Epithelial cell of proximal tubule (primary cell): ENCODE results near the gene FCHO2. TPM values are rescaled to one million over a fixed set of nuclear protein-coding genes. Genes with fewer than 3 reads are reported as not detected.

Source experiments
- DNase-seq: peaks from one replicate; pipeline ENCODE4 v3.0.0-alpha.2; 2011; ENCODE audit warnings: low read depth
- H3K4me3 ChIP-seq: 2 replicates; pipeline ENCODE4 v1.5.1; 2011; ENCODE audit warnings: low read depth, mild to moderate bottlenecking, low read length
- CTCF ChIP-seq: conservative IDR thresholded peaks from 2 replicates; pipeline ENCODE4 v1.5.1; 2012; ENCODE audit warnings: low read depth, mild to moderate bottlenecking, low read length
- total RNA-seq: library from RNA; depleted of rRNA; stranded (reverse); fragments of >200 nt; gene quantifications from 2 replicates; pipeline ENCODE4 v1.2.3, GENCODE V29; 2015

The FCHO2 gene
- total RNA-seq, 1 donor from 2014 or later: 5.5 TPM

GRCh38 chr5:73132759-73133158 lies 176.9 kb downstream of the FCHO2 start:
- H3K4me3 ChIP-seq: no peak overlapping the region
- no peak for TF ChIP-seq CTCF
- no peak for DNase-seq

- no peak for TF ChIP-seq CTCF
- no peak overlapping the region for H3K4me3 ChIP-seq
Measured at GRCh38 chr5:73135021-73135420, 179.2 kb downstream of the FCHO2 start.

GRCh38 chr5:73135429-73136054 lies 179.7 kb downstream of the FCHO2 start:
- TF ChIP-seq CTCF: peak; percentile 43
- no peak overlapping the region for H3K4me3 ChIP-seq
- DNase-seq: no peak

More at GRCh38 chr5:73135021-73135420, 179.2 kb downstream of the FCHO2 start:
- no peak for DNase-seq

- no peak for TF ChIP-seq CTCF
- H3K4me3 ChIP-seq: no peak overlapping the region
- no peak for DNase-seq
Measured at GRCh38 chr5:73136055-73136562, 180.3 kb downstream of the FCHO2 start.

GRCh38 chr5:73137563-73138530 lies 182.0 kb downstream of the FCHO2 start:
- no peak overlapping the region for H3K4me3 ChIP-seq
- TF ChIP-seq CTCF: no peak

GRCh38 chr5:73139485-73139884 lies 183.6 kb downstream of the FCHO2 start:
- no peak for DNase-seq
- H3K4me3 ChIP-seq: no peak overlapping the region
- no peak for TF ChIP-seq CTCF

More at GRCh38 chr5:73137563-73138530, 182.0 kb downstream of the FCHO2 start:
- no peak for DNase-seq

Other genes with a start within 250 kb of the FCHO2 start
- 68.1 and 128 TPM in 2 replicates for gene TNPO1, start 139.4 kb upstream of the FCHO2 start, total RNA-seq
- gene TMEM171, start 164.5 kb downstream of the FCHO2 start, total RNA-seq: 2.8 and 10.6 TPM in 2 replicates
- gene TMEM174, start 217.2 kb downstream of the FCHO2 start, total RNA-seq: not detected in 2 replicates